Body of pancreas (tissue), 4 donors: ENCODE results near the gene XAGE3. TPM values are rescaled to one million over a fixed set of nuclear protein-coding genes. Genes with fewer than 3 reads are reported as not detected.

Experiments used
- ATAC-seq: fragments of 150-250 bp; one replicate; pipeline ENCODE4 v1.9.1; 2016
- DNase-seq, 4 donors: peaks; one replicate each; pipeline ENCODE4 v3.0.0-alpha.2; 2019
- H3K27ac ChIP-seq, 4 donors: fragments of 200-600 bp; sonication (generic); 1 replicate in 3 of 4; 2 replicates in 1 of 4; pipeline versions ENCODE4 v1.5.1 to v1.6.1; 2016 to 2019; ENCODE audit warnings: mild to moderate bottlenecking in 1 of 4, mixed read lengths in 1 of 4, moderate library complexity in 1 of 4
- H3K27me3 ChIP-seq, 2 donors: fragments of 200-600 bp; sonication (generic); one replicate each; pipeline ENCODE4 v1.6.0; 2016; ENCODE audit warnings: mild to moderate bottlenecking in 1 of 2
- H3K36me3 ChIP-seq, 2 donors: fragments of 200-600 bp; sonication (generic); replicated peaks in 1 of 2; 2 replicates each; pipeline ENCODE4 v1.5.1; 2016; ENCODE audit warnings: low read depth in 2 of 2; ENCODE audit not compliant: insufficient read depth in 1 of 2
- H3K4me1 ChIP-seq: fragments of 200-600 bp; sonication (generic); one replicate; pipeline ENCODE4 v1.6.0; 2016
- H3K4me3 ChIP-seq, 2 donors: fragments of 200-600 bp; sonication (generic); 1 replicate in 1 of 2; 2 replicates in 1 of 2; pipeline ENCODE4 v1.5.1; 2016 to 2019
- H3K9me3 ChIP-seq, 3 donors: fragments of 200-600 bp; sonication (generic); 1 replicate in 2 of 3; 2 replicates in 1 of 3; pipeline ENCODE4 v1.5.1; 2016
- CTCF ChIP-seq, 7 experiments: fragments of 450-650 bp in 4 of 7; fragments of 200-600 bp in 3 of 7; sonication (generic) in 3 of 7; IDR thresholded peaks; one replicate each; pipeline ENCODE4 v1.5.1; 2016 to 2019; ENCODE audit warnings: antibody characterized with exemption in 7 of 7
- POLR2A ChIP-seq, 3 donors: fragments of 450-650 bp; IDR thresholded peaks; one replicate each; pipeline ENCODE4 v1.6.1; 2016; ENCODE audit warnings: antibody characterized with exemption in 3 of 3, mild to moderate bottlenecking in 2 of 3
- WGBS, 2 donors: methylation state at CpG; one replicate each; pipeline ENCODE4 v1.1.5; 2017; 5-methylcytosine and 5-hydroxymethylcytosine counted together
- intact Hi-C: fragments of 100-400 bp; cut with DNase I; formaldehyde crosslinking; loops from one replicate; pipeline ENCODE4 v1.15.1; 2023
- total RNA-seq, 2 donors: library from RNA; depleted of rRNA; stranded (reverse); fragments of >200 nt; gene quantifications; one replicate each; pipeline ENCODE4 v1.1.0, GENCODE V29; 2016

XAGE3 gene
- total RNA-seq, 2 donors from 2014 or later = not detected

GRCh38 chrX:52821079-52821760, 46.7 kb downstream of the XAGE3 start:
- TF ChIP-seq CTCF (IDR thresholded peaks at IDR 0.05) = no peak
- no peak for TF ChIP-seq POLR2A (IDR thresholded peaks at IDR 0.05)
- Histone ChIP-seq H3K4me3 (no peak overlapping the region), H3K27me3 (no peaks in the 10 kb centered on the region), H3K4me1 (no peaks in the 10 kb centered on the region), H3K27ac (no peak overlapping the region), H3K36me3 (no peaks in the 10 kb centered on the region), H3K9me3 (no peaks in the 10 kb centered on the region)
- intact Hi-C loops = no loop called here
- ATAC-seq (no peak), DNase-seq (no peak)
- WGBS, 2 donors = 73 to 77% methylated on average over 4 to 11 of the region's 11 CpGs

GRCh38 chrX:52819788-52820187, 48.1 kb downstream of the XAGE3 start:
- H3K27me3 ChIP-seq = no peaks in the 10 kb centered on the region
- WGBS, 2 donors = 88 to 94% methylated on average over 2 to 4 of the region's 4 CpGs
- no peak overlapping the region for H3K27ac ChIP-seq
- no peaks in the 10 kb centered on the region for H3K36me3 ChIP-seq
- intact Hi-C loops = no loop called here
- no peak overlapping the region for H3K4me3 ChIP-seq
- no peaks in the 10 kb centered on the region for H3K9me3 ChIP-seq
- no peak for ATAC-seq
- no peaks in the 10 kb centered on the region for H3K4me1 ChIP-seq
- no peak for DNase-seq
- TF ChIP-seq POLR2A (IDR thresholded peaks at IDR 0.05) (no peak), CTCF (IDR thresholded peaks at IDR 0.05) (no peak)

Other genes starting within 250 kb of the XAGE3 start
- gene SSX7, start 213.2 kb downstream of the XAGE3 start, total RNA-seq = not detected
- not detected for gene SSX2, start 160.9 kb downstream of the XAGE3 start, total RNA-seq
- not detected for gene SSX2B, start 116.8 kb downstream of the XAGE3 start, total RNA-seq
- not detected for gene SPANXN5, start 70.7 kb downstream of the XAGE3 start, total RNA-seq
- gene XAGE5, start 56.8 kb downstream of the XAGE3 start, total RNA-seq = not detected
- gene FAM156B, start 29.2 kb upstream of the XAGE3 start, total RNA-seq = 10 to 100 TPM in 1 of 2 donors, 1 to 10 TPM in 1; 8.0 to 44.8 TPM
- gene FAM156A, start 90.4 kb upstream of the XAGE3 start, total RNA-seq = 10 to 100 TPM; 20.1 to 24.6 TPM
- under 1 TPM; 0.26 to 0.66 TPM for gene GPR173, start 180.7 kb upstream of the XAGE3 start, total RNA-seq
- 10 to 100 TPM; 28.3 to 40.5 TPM for gene TSPYL2, start 214.3 kb upstream of the XAGE3 start, total RNA-seq
- gene KANTR, start 226.1 kb upstream of the XAGE3 start, total RNA-seq = 10 to 100 TPM; 12.2 to 13.0 TPM